Muscle layer of duodenum (tissue), 2 donors: ENCODE data around the gene DFFB.
"Not testable (repeated sequence)": the region's sequence is repeated elsewhere in the genome, so short reads cannot be mapped to it uniquely, and the experiment has no call there.

Experiments
- H3K27ac ChIP-seq: one replicate; pipeline ENCODE4 v1.7.0; 2013; ENCODE audit warnings: mild to moderate bottlenecking, low read length
- H3K27me3 ChIP-seq: one replicate; pipeline ENCODE4 v1.7.0; 2013; ENCODE audit warnings: low read depth, mild to moderate bottlenecking, control low read depth, low read length
- H3K36me3 ChIP-seq, 2 donors: one replicate each; pipeline ENCODE4 v1.7.0; 2013; ENCODE audit warnings: low read length in 2 of 2, control low read depth in 1 of 2, mild to moderate bottlenecking in 1 of 2; ENCODE audit not compliant: insufficient read depth in 2 of 2, control insufficient read depth in 1 of 2
- H3K4me1 ChIP-seq, 2 donors: one replicate each; pipeline ENCODE4 v1.7.0; 2013; ENCODE audit warnings: low read length in 2 of 2, mild to moderate bottlenecking in 2 of 2, control low read depth in 1 of 2, moderate library complexity in 1 of 2; ENCODE audit not compliant: insufficient read depth in 2 of 2, control insufficient read depth in 1 of 2
- H3K4me3 ChIP-seq, 2 donors: one replicate each; pipeline ENCODE4 v1.7.0; 2013; ENCODE audit warnings: low read length in 2 of 2, low read depth in 1 of 2, mild to moderate bottlenecking in 1 of 2
- H3K9me3 ChIP-seq, 2 donors: one replicate each; pipeline ENCODE4 v1.7.0; 2013; ENCODE audit warnings: low read length in 2 of 2, control low read depth in 1 of 2, mild to moderate bottlenecking in 1 of 2; ENCODE audit not compliant: control insufficient read depth in 1 of 2
- donor health status: healthy.

The DFFB gene

GRCh38 chr1:3856923-3857790 lies at the start of gene DFFB, which contains the start of gene CEP104:
Gene DFFB, plus strand, starts transcription at chr1:3857476. Its CDS starts 128 bp downstream, at chr1:3857604.
Gene CEP104, minus strand, starts transcription at chr1:3857211. Its CDS starts 4,804 bp downstream, at chr1:3852407.
- Histone ChIP-seq H3K4me3 (peak within 1 kb of the TSS; percentile 89 to 94), H3K27me3 (no peaks in the 10 kb centered on the region), H3K4me1 (peaks cover 8 to 24% of the 10 kb centered on the region in 2 donors), H3K9me3 (no peaks in the 10 kb centered on the region), H3K36me3 (peaks cover 0 to 8% of the 10 kb centered on the region in 2 donors), H3K27ac (peak within 1 kb of the TSS; percentile 16)

- H3K4me1 ChIP-seq = no peaks in the 10 kb centered on the region
- H3K9me3 ChIP-seq = no peaks in the 10 kb centered on the region
- no peaks in the 10 kb centered on the region for H3K27me3 ChIP-seq
- H3K27ac ChIP-seq = no peak overlapping the region
- H3K36me3 ChIP-seq = no peaks in the 10 kb centered on the region
- H3K4me3 ChIP-seq = no peak overlapping the region
Measured at GRCh38 chr1:3807769-3808168, 49.5 kb upstream of the DFFB start.

GRCh38 chr1:3809680-3810079 lies 47.6 kb upstream of the DFFB start:
- Histone ChIP-seq H3K36me3 (peaks cover 3 to 11% of the 10 kb centered on the region in 2 donors), H3K27me3 (no peaks in the 10 kb centered on the region), H3K4me3 (no peak overlapping the region), H3K4me1 (no peaks in the 10 kb centered on the region), H3K27ac (no peak overlapping the region), H3K9me3 (no peaks in the 10 kb centered on the region)

GRCh38 chr1:3810149-3810761 lies 47.0 kb upstream of the DFFB start:
- H3K27ac ChIP-seq, H3K4me1 ChIP-seq, H3K4me3 ChIP-seq, H3K9me3 ChIP-seq, H3K27me3 ChIP-seq: not testable (repeated sequence)
- peaks cover 8 to 16% of the 10 kb centered on the region in 2 donors for H3K36me3 ChIP-seq

GRCh38 chr1:3811595-3811911 lies 45.7 kb upstream of the DFFB start:
- no peaks in the 10 kb centered on the region for H3K4me1 ChIP-seq
- H3K9me3 ChIP-seq = no peaks in the 10 kb centered on the region
- H3K27me3 ChIP-seq = no peaks in the 10 kb centered on the region
- H3K36me3 ChIP-seq = peaks cover 16 to 29% of the 10 kb centered on the region in 2 donors
- H3K4me3 ChIP-seq = no peak overlapping the region
- no peak overlapping the region for H3K27ac ChIP-seq

- H3K27me3 ChIP-seq = no peaks in the 10 kb centered on the region
- no peaks in the 10 kb centered on the region for H3K9me3 ChIP-seq
- no peak overlapping the region for H3K27ac ChIP-seq
- peaks cover 16 to 41% of the 10 kb centered on the region in 2 donors for H3K36me3 ChIP-seq
- H3K4me3 ChIP-seq = no peak overlapping the region
- no peaks in the 10 kb centered on the region for H3K4me1 ChIP-seq
Measured at GRCh38 chr1:3814065-3814464, 43.2 kb upstream of the DFFB start.

- Histone ChIP-seq H3K4me1 (no peaks in the 10 kb centered on the region), H3K9me3 (no peaks in the 10 kb centered on the region), H3K27ac (no peak overlapping the region), H3K4me3 (no peak overlapping the region), H3K36me3 (peaks cover 23 to 49% of the 10 kb centered on the region in 2 donors), H3K27me3 (no peaks in the 10 kb centered on the region)
Measured at GRCh38 chr1:3814771-3815561, 42.3 kb upstream of the DFFB start.

- H3K4me3 ChIP-seq = no peak overlapping the region
- no peaks in the 10 kb centered on the region for H3K4me1 ChIP-seq
- peaks cover 34 to 65% of the 10 kb centered on the region in 2 donors for H3K36me3 ChIP-seq
- no peaks in the 10 kb centered on the region for H3K9me3 ChIP-seq
- H3K27me3 ChIP-seq = no peaks in the 10 kb centered on the region
- H3K27ac ChIP-seq = no peak overlapping the region
Measured at GRCh38 chr1:3816331-3817137, 40.7 kb upstream of the DFFB start.

- Histone ChIP-seq H3K27me3 (no peaks in the 10 kb centered on the region), H3K4me3 (no peak overlapping the region), H3K9me3 (no peaks in the 10 kb centered on the region), H3K36me3 (peaks cover 36 to 72% of the 10 kb centered on the region in 2 donors), H3K27ac (no peak overlapping the region), H3K4me1 (no peaks in the 10 kb centered on the region)
Measured at GRCh38 chr1:3817138-3817740, 40.0 kb upstream of the DFFB start.

GRCh38 chr1:3817821-3818597 lies 39.3 kb upstream of the DFFB start:
- Histone ChIP-seq H3K27me3 (no peaks in the 10 kb centered on the region), H3K36me3 (peaks cover 43 to 80% of the 10 kb centered on the region in 2 donors), H3K4me3 (no peak overlapping the region), H3K27ac (no peak overlapping the region), H3K9me3 (no peaks in the 10 kb centered on the region), H3K4me1 (no peaks in the 10 kb centered on the region)
